GM21576 (cell line): ENCODE data around the gene KCTD11.
A peak's percentile ranks its signal among the peaks of the same experiment; 100 is the strongest.

Source experiments
- ATAC-seq: cut with Tn5 transposase; IDR thresholded peaks from one replicate; pipeline ENCODE4 v1.9.1; 2021; ENCODE audit warnings: mild to moderate bottlenecking, moderate library complexity; ENCODE audit not compliant: unreplicated experiment

Gene KCTD11

DNA sequence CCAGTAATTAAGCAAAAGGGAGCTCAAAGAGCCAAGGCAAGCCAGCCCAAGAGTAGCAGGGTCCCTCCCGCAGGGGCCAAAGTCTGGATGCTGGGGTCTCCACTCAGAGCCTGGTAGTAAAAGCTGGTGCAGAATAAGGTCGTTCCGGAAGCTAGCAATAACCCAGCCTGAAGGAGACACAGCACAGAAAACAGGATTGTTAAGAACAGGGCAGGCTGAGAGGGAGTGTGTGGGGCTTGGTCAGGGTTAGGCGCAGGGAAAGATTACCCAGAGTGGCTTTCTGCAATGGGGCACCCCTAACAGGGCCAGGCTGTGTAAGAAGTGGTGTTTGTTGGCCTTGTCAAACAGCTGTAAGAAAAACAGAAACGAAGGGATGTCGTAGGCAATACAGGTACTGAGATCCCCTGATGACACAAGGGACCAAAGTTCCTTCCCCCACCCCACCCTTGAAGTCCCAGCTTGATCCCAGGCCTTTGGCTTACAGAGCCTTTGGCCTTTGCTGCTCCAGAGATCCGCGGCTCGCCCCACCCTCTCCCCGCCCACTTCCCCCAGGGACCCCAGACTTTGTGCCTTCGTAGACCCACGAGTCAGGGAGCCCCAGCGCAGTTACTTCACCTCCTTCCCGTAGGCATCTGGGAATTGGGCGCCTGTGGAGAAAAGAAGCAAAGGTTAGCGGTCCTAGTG lies 51.2 kb downstream of the KCTD11 start:
- ATAC-seq: no peak

DNA sequence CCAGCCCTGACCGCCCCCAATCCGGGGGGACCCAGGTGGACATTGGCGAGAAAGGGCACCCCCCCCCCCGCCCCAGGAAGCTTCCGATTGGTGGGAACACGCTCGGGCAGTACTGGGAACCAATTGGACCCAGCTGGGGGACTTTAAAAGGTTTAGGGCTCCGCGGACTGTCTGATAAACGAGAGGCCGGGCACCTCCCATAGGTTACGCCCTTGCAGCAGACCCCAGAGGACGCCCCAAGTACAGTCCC lies 51.7 kb downstream of the KCTD11 start:
- no peak for ATAC-seq

DNA sequence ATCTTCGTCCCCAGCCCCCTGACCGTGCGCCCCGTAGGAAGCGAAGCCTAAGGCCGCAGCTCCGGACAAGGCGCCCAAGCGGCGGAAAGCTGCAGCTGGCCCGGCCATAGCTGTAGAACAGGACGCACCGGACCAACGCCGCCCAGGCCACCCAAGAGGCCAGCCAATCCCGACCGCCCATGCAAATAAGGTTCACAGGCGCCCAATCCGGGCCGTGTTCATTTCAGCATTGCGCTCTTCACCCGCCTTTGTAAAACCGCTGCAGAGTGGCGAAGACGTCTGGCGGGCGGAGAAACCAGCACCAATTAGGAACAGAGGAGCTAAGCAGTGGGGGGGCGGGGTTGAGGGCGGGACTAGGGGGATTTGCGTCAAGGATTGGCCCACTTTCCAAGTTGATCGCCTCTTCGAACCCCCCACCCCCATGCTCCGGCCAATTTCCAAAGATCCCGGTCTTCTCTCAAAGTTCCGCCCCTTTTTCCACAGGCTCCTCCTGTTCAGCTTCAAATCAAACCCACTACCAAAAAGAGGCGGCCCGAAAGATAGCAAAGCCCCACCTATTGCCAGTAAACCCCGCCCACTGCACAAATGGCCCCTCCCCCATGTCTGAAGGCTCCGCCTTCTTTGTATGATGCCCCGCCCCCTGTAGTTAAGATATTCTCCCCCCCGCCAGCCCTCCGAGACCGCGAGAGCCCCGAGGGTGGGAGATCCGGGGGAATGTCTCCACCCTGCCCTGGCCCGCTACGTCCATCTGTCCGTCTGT lies 52.2 kb downstream of the KCTD11 start, which contains the start of gene TMEM256:
TSS of gene TMEM256 (minus strand) at position 121 of the 760 bp plus-strand sequence. CDS start at position 108, 13 bp downstream.
- peak; percentile 87 for ATAC-seq
